Endothelial cell of umbilical vein (primary cell): Measurements from ENCODE around the gene AGFG2. TPM values are rescaled to one million over a fixed set of nuclear protein-coding genes. Genes with fewer than 3 reads are reported as not detected.
"Not testable (repeated sequence)": the region's sequence is repeated elsewhere in the genome, so short reads cannot be mapped to it uniquely, and the experiment has no call there.

ENCODE experiments used
- BruUV-seq: library from RNA; stranded (reverse); fragments of 400-500 nt; replicated peaks from 2 replicates; lab custom pipeline; 2021; lab: Mats Ljungman, UMichigan
- CTCF ChIA-PET: fragments of 300-600, 350-600 bp; sonication (Branson Sonifier 250); formaldehyde crosslinking; loops from one replicate; lab custom pipeline; 2021; ENCODE audit warnings: antibody characterized with exemption, inconsistent platforms; lab: Charles Lee
- POLR2A ChIA-PET: fragments of 300-600, 350-600 bp; sonication (Branson Sonifier 250); formaldehyde crosslinking; loops from one replicate; lab custom pipeline; 2021; ENCODE audit warnings: antibody characterized with exemption, inconsistent platforms; lab: Charles Lee
- DNase-seq: peaks from one replicate; pipeline ENCODE4 v3.0.0-alpha.2; 2011; ENCODE audit warnings: low read depth, low spot score
- FAIRE-seq: peaks from 2 replicates; lab custom pipeline; 2011; peaks lifted over from hg19 to GRCh38; lab: Jason Lieb, UNC
- H2AFZ ChIP-seq: 2 replicates; pipeline ENCODE4 v1.6.0; 2012; ENCODE audit warnings: low read depth, low read length, control low read depth, inconsistent platforms
- H3K27ac ChIP-seq: 2 replicates; pipeline ENCODE4 v1.5.1; 2011; ENCODE audit warnings: low read depth, mild to moderate bottlenecking, control low read depth, low read length, moderate library complexity; ENCODE audit not compliant: insufficient read depth
- H3K27me3 ChIP-seq, 2 experiments: 2 replicates each; pipeline versions ENCODE4 v1.6.0 to v1.6.1; 2011; ENCODE audit warnings: low read length in 2 of 2, mixed read lengths in 1 of 2; ENCODE audit not compliant: control insufficient read depth in 2 of 2, insufficient read depth in 2 of 2
- H3K36me3 ChIP-seq, 2 experiments: 2 replicates in 1 of 2; 3 replicates in 1 of 2; pipeline ENCODE4 v1.5.1; 2011; ENCODE audit warnings: low read length in 2 of 2, mild to moderate bottlenecking in 1 of 2, moderate library complexity in 1 of 2; ENCODE audit not compliant: control insufficient read depth in 2 of 2, insufficient read depth in 2 of 2; ENCODE audit errors: extremely low read depth in 1 of 2
- H3K4me1 ChIP-seq: 3 replicates; pipeline ENCODE4 v1.5.1; 2011; ENCODE audit warnings: mild to moderate bottlenecking, low read length; ENCODE audit not compliant: control insufficient read depth, insufficient read depth; ENCODE audit errors: extremely low read depth
- H3K4me2 ChIP-seq: 2 replicates; pipeline ENCODE4 v1.6.1; 2011; ENCODE audit warnings: low read length, control low read depth, mixed read lengths; ENCODE audit not compliant: insufficient read depth
- H3K4me3 ChIP-seq, 3 experiments: fragments of 200-600 bp in 1 of 3; sonication (generic), shearing (Covaris generic) in 1 of 3; replicated peaks in 1 of 3; 2 replicates each; pipeline ENCODE4 v1.5.1; 2011 to 2016; ENCODE audit warnings: control low read depth in 3 of 3, low read length in 3 of 3, mild to moderate bottlenecking in 2 of 3, inconsistent platforms in 1 of 3, low read depth in 1 of 3, moderate library complexity in 1 of 3; ENCODE audit not compliant: insufficient read depth in 1 of 3
- H3K79me2 ChIP-seq: 2 replicates; pipeline ENCODE4 v1.6.0; 2012; ENCODE audit warnings: low read length, inconsistent platforms; ENCODE audit not compliant: control insufficient read depth, insufficient read depth
- H3K9ac ChIP-seq: replicated peaks from 2 replicates; pipeline ENCODE3; 2011; ENCODE audit warnings: low read length, control low read depth; ENCODE audit not compliant: insufficient read depth; ENCODE audit errors: extremely low read depth
- H3K9me1 ChIP-seq: replicated peaks from 3 replicates; pipeline ENCODE4 v1.6.0; 2011; ENCODE audit warnings: mild to moderate bottlenecking, low read length; ENCODE audit not compliant: control insufficient read depth, insufficient read depth; ENCODE audit errors: extremely low read depth
- H3K9me3 ChIP-seq: replicated peaks from 2 replicates; pipeline ENCODE4 v1.5.1; 2012; ENCODE audit warnings: low read length, inconsistent platforms; ENCODE audit not compliant: control insufficient read depth, insufficient read depth
- H4K20me1 ChIP-seq: replicated peaks from 2 replicates; pipeline ENCODE3; 2011; ENCODE audit warnings: mild to moderate bottlenecking, low read length; ENCODE audit not compliant: control insufficient read depth, insufficient read depth; ENCODE audit errors: extremely low read depth
- CTCF ChIP-seq, 2 donors: IDR thresholded peaks; 1 replicate in 1 of 2; 2 replicates in 1 of 2; pipeline ENCODE4 v1.5.1; 2011; ENCODE audit warnings: low read length in 2 of 2, mild to moderate bottlenecking in 2 of 2, moderate library complexity in 2 of 2, control low read depth in 1 of 2, inconsistent platforms in 1 of 2, low read depth in 1 of 2; ENCODE audit not compliant: insufficient read depth in 1 of 2; ENCODE audit errors: extremely low read depth in 1 of 2
- FOS ChIP-seq: IDR thresholded peaks from 2 replicates; pipeline ENCODE4 v1.6.1; 2011; ENCODE audit warnings: mild to moderate bottlenecking, low read length, moderate library complexity, borderline replicate concordance; ENCODE audit not compliant: insufficient read depth
- JUN ChIP-seq: IDR thresholded peaks from 2 replicates; pipeline ENCODE4 v1.6.1; 2011; ENCODE audit warnings: borderline replicate concordance, low read depth; ENCODE audit not compliant: insufficient read length, insufficient read depth
- POLR2AphosphoS5 ChIP-seq: IDR thresholded peaks from 2 replicates; pipeline ENCODE4 v1.6.1; 2012; ENCODE audit warnings: low read depth, mild to moderate bottlenecking, control low read depth, low read length, moderate library complexity; ENCODE audit not compliant: insufficient read depth
- dilution Hi-C: fragments of 300-500 bp; cut with MboI; formaldehyde crosslinking; loops from one replicate; pipeline ENCODE4 v1.15.0; 2019; ENCODE audit warnings: low sequenced_read_pairs; ENCODE audit not compliant: extremely low pct_ligation_motif_present
- intact Hi-C: fragments of 100-400 bp; cut with micrococcal nuclease; formaldehyde crosslinking; loops from one replicate; pipeline ENCODE4 v1.10.0; 2022
- polyA plus RNA-seq, 4 experiments: library from polyadenylated mRNA; depleted of rRNA in 3 of 4; stranded (reverse) in 3 of 4; unstranded in 1 of 4; fragments of >200 nt; gene quantifications; 2 replicates each; pipeline versions ENCODE4 v1.2.1 to v1.2.3, GENCODE V29; 2011 to 2012; ENCODE audit warnings: missing spikeins in 1 of 4
- total RNA-seq: library from RNA; stranded (reverse); gene quantifications from 2 replicates; pipeline ENCODE4 v1.2.3, GENCODE V29; 2021

Gene AGFG2
- total and polyA plus RNA-seq, 2 donors (not counting 3 experiments of a cell fraction or from before 2014, with no cell fraction given): 33.6 to 44.6 TPM

GRCh38 chr7:100496509-100496908, 42.5 kb upstream of the AGFG2 start:
- Histone ChIP-seq H3K9me1 (no peaks in the 10 kb centered on the region), H3K27ac (no peak overlapping the region), H3K9ac (no peak overlapping the region), H3K9me3 (no peaks in the 10 kb centered on the region), H3K4me3 (no peak overlapping the region), H3K36me3 (no peaks in the 10 kb centered on the region), H2AFZ (no peak overlapping the region), H4K20me1 (no peaks in the 10 kb centered on the region), H3K79me2 (no peaks in the 10 kb centered on the region), H3K4me1 (peaks cover 7% of the 10 kb centered on the region), H3K27me3 (peaks cover 0 to 2% of the 10 kb centered on the region in 2 experiments), H3K4me2 (no peak overlapping the region)
- FAIRE-seq (no peak), DNase-seq (no peak)
- intact Hi-C loops: no loop called here
- dilution Hi-C loops: no loop called here
- BruUV-seq: no TSS peak
- POLR2A ChIA-PET: interaction anchor here (0.6 kb wide), 1 partner anchor 27 kb away, joined by 4 read pairs; no protein-coding TSS in a partner anchor
- TF ChIP-seq JUN: no peak
- TF ChIP-seq CTCF (IDR thresholded peaks at IDR 0.05; ENCODE audit: extremely low read depth in 1 of 2, insufficient read depth in 1 of 2, low read depth in 1 of 2, low read length in 2 of 2): no peak
- no peak for TF ChIP-seq POLR2AphosphoS5
- no peak for TF ChIP-seq FOS
- CTCF ChIA-PET: interaction anchor here (0.8 to 2.8 kb wide), 3 partner anchors 46 to 92 kb away, joined by 4 to 15 read pairs (median 5); no protein-coding TSS in a partner anchor

GRCh38 chr7:100500743-100501142, 38.3 kb upstream of the AGFG2 start:
- DNase-seq, H3K4me1 ChIP-seq, POLR2A ChIA-PET, H3K79me2 ChIP-seq, H3K9me3 ChIP-seq, H3K4me2 ChIP-seq, dilution Hi-C loops, intact Hi-C loops, H3K4me3 ChIP-seq, H3K27ac ChIP-seq, H3K9ac ChIP-seq, FAIRE-seq, CTCF ChIA-PET, H3K9me1 ChIP-seq, BruUV-seq, H2AFZ ChIP-seq, H3K36me3 ChIP-seq, H4K20me1 ChIP-seq, H3K27me3 ChIP-seq: not testable (repeated sequence)

DNA sequence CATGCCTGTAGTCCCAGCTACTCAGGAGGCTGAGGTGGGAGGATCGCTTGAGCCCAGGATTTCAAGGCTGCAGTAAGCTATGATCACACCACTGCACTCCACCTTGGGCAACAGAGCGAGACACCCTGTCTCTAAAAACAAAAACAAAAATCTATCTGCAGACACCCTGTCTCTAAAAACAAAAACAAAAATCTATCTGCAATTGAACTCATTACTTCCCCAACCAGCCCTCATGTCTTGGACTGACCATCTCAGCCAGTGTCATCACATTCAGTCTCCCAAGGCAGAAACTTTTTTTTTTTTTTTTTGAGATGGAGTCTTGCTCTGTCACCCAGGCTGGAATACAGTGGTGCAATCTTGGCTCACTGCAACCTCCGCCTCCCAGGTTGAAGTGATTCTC, 35.0 kb upstream of the AGFG2 start:
- CTCF ChIA-PET: interaction anchor here (1.5 kb wide), 1 partner anchor 21 kb away, joined by 5 read pairs; the partner anchor contains the start of gene NYAP1
- H3K27ac ChIP-seq, H3K4me2 ChIP-seq, H4K20me1 ChIP-seq, H3K9me1 ChIP-seq, FAIRE-seq, DNase-seq, dilution Hi-C loops, POLR2A ChIA-PET, intact Hi-C loops, H3K4me3 ChIP-seq, H3K9ac ChIP-seq, H3K4me1 ChIP-seq, BruUV-seq, H3K27me3 ChIP-seq, H2AFZ ChIP-seq, H3K79me2 ChIP-seq, H3K36me3 ChIP-seq, H3K9me3 ChIP-seq: not testable (repeated sequence)
